WTC11 (cell line): ENCODE data around the gene AMY2B. TPM values are rescaled to one million over a fixed set of nuclear protein-coding genes. Genes with fewer than 3 reads are reported as not detected.
"Not testable (repeated sequence)": the region's sequence is repeated elsewhere in the genome, so short reads cannot be mapped to it uniquely, and the experiment has no call there.

Experiments used
- ATAC-seq: fragments of 200-7000 bp; cut with Tn5 transposase; 2 replicates; pipeline ENCODE4 v1.10.0; 2021; ENCODE audit warnings: mild to moderate bottlenecking, moderate library complexity
- CTCF ChIA-PET: fragments of 300-600 bp; sonication (Branson Sonifier 250); formaldehyde crosslinking; loops from one replicate; lab custom pipeline; 2021; ENCODE audit warnings: antibody characterized with exemption; lab: Charles Lee
- POLR2A ChIA-PET: fragments of 350-600 bp; sonication (Branson Sonifier 250); formaldehyde crosslinking; loops from one replicate; lab custom pipeline; 2021; ENCODE audit warnings: antibody characterized with exemption; lab: Charles Lee
- DNase-seq: peaks from one replicate; pipeline ENCODE4 v3.0.0; 2021; ENCODE audit warnings: low spot score
- H3K27ac Mint-ChIP-seq: 2 replicates; pipeline ENCODE4 v1.8.0; 2021; ENCODE audit warnings: mixed read lengths
- H3K27me3 Mint-ChIP-seq: 2 replicates; pipeline ENCODE4 v1.8.0; 2021; ENCODE audit warnings: low read depth, mild to moderate bottlenecking, moderate library complexity, mixed read lengths
- H3K36me3 Mint-ChIP-seq: 2 replicates; pipeline ENCODE4 v1.8.0; 2021; ENCODE audit warnings: mixed read lengths
- H3K4me1 Mint-ChIP-seq: 2 replicates; pipeline ENCODE4 v1.8.0; 2022; ENCODE audit warnings: mixed read lengths
- H3K4me3 Mint-ChIP-seq: 2 replicates; pipeline ENCODE4 v1.8.0; 2021; ENCODE audit warnings: mild to moderate bottlenecking, moderate library complexity, mixed read lengths
- H3K9me3 Mint-ChIP-seq: 2 replicates; pipeline ENCODE4 v1.8.0; 2021; ENCODE audit warnings: mixed read lengths
- AFF4 ChIP-seq: sonication (generic); formaldehyde crosslinking; IDR thresholded peaks from 2 replicates; pipeline ENCODE4 v1.8.1; 2023; ENCODE audit warnings: mild to moderate bottlenecking, missing genetic modification reagents, borderline replicate concordance
- ARID4B ChIP-seq: sonication (generic); formaldehyde crosslinking; IDR thresholded peaks from 2 replicates; pipeline ENCODE4 v1.8.0; 2023; ENCODE audit warnings: missing genetic modification reagents, mild to moderate bottlenecking, borderline replicate concordance
- ATF3 ChIP-seq: sonication (generic); formaldehyde crosslinking; conservative IDR thresholded peaks from 2 replicates; pipeline ENCODE4 v1.8.1; 2022; ENCODE audit warnings: mild to moderate bottlenecking, missing genetic modification reagents
- ATF6 ChIP-seq: sonication (generic); formaldehyde crosslinking; IDR thresholded peaks from 2 replicates; pipeline ENCODE4 v1.8.1; 2023; ENCODE audit warnings: mild to moderate bottlenecking, missing genetic modification reagents
- CDX4 ChIP-seq: fragments of 250-450 bp; sonication (Bioruptor Pico); IDR thresholded peaks from 2 replicates; pipeline ENCODE4 v1.9.0; 2021; ENCODE audit warnings: moderate library complexity, mild to moderate bottlenecking, inconsistent platforms, borderline replicate concordance
- E2F1 ChIP-seq: sonication (generic); formaldehyde crosslinking; IDR thresholded peaks from 2 replicates; pipeline ENCODE4 v1.8.0; 2022; ENCODE audit warnings: mild to moderate bottlenecking, missing genetic modification reagents
- FOXP1 ChIP-seq: sonication (generic); formaldehyde crosslinking; IDR thresholded peaks from 2 replicates; pipeline ENCODE4 v1.8.0; 2022; ENCODE audit warnings: missing genetic modification reagents, mild to moderate bottlenecking, moderate library complexity, borderline replicate concordance
- GRHL2 ChIP-seq: fragments of 250-450 bp; sonication (Bioruptor Pico); IDR thresholded peaks from 2 replicates; pipeline ENCODE4 v1.8.0; 2022; ENCODE audit warnings: mild to moderate bottlenecking, moderate library complexity; ENCODE audit not compliant: insufficient replicate concordance, severe bottlenecking
- IRF1 ChIP-seq: sonication (generic); formaldehyde crosslinking; IDR thresholded peaks from 2 replicates; pipeline ENCODE4 v1.8.0; 2023; ENCODE audit warnings: missing genetic modification reagents
- NR2C2 ChIP-seq: sonication (generic); formaldehyde crosslinking; IDR thresholded peaks from 2 replicates; pipeline ENCODE4 v1.8.0; 2022; ENCODE audit warnings: mild to moderate bottlenecking, missing genetic modification reagents
- SMAD3 ChIP-seq: sonication (generic); formaldehyde crosslinking; IDR thresholded peaks from 2 replicates; pipeline ENCODE4 v1.8.0; 2022; ENCODE audit warnings: missing genetic modification reagents, mild to moderate bottlenecking, borderline replicate concordance
- SMAD4 ChIP-seq: sonication (generic); formaldehyde crosslinking; IDR thresholded peaks from 2 replicates; pipeline ENCODE4 v1.8.0; 2022; ENCODE audit warnings: mild to moderate bottlenecking, missing genetic modification reagents
- ZBTB21 ChIP-seq: sonication (generic); formaldehyde crosslinking; IDR thresholded peaks from 2 replicates; pipeline ENCODE4 v1.8.1; 2023; ENCODE audit warnings: mild to moderate bottlenecking, missing genetic modification reagents, borderline replicate concordance
- ZNF317 ChIP-seq: sonication (generic); formaldehyde crosslinking; IDR thresholded peaks from 2 replicates; pipeline ENCODE4 v1.8.1; 2023; ENCODE audit warnings: low read depth, mild to moderate bottlenecking, moderate library complexity, missing genetic modification reagents, borderline replicate concordance
- ZNF532 ChIP-seq: fragments of 250-450 bp; sonication (Bioruptor Pico); IDR thresholded peaks from 2 replicates; pipeline ENCODE4 v1.9.0; 2021; ENCODE audit warnings: mild to moderate bottlenecking, borderline replicate concordance
- ZNF671 ChIP-seq: fragments of 250-450 bp; sonication (Bioruptor Pico); IDR thresholded peaks from 2 replicates; pipeline ENCODE4 v1.8.0; 2021; ENCODE audit warnings: mild to moderate bottlenecking
- total RNA-seq: library from RNA; stranded (reverse); gene quantifications from 3 replicates; pipeline ENCODE4 v1.2.3, GENCODE V29; 2021

The AMY2B gene
- total RNA-seq, 1 experiment from 2014 or later: 2.7 TPM

GRCh38 chr1:103576065-103576464 is 4.7 kb downstream of the AMY2B start:
- DNase-seq (no peak), ATAC-seq (no peak)
- TF ChIP-seq SMAD4 (CRISPR knock-in tag) (no peak), ZNF317 (CRISPR knock-in tag) (no peak), NR2C2 (CRISPR knock-in tag) (no peak), ZNF532 (CRISPR knock-in tag) (no peak), ARID4B (CRISPR knock-in tag) (no peak), ZBTB21 (CRISPR knock-in tag) (no peak), ATF6 (no peak), GRHL2 (CRISPR knock-in tag) (no peak), ZNF671 (CRISPR knock-in tag) (no peak), CDX4 (CRISPR knock-in tag) (no peak), FOXP1 (no peak), IRF1 (CRISPR knock-in tag) (no peak), SMAD3 (CRISPR knock-in tag) (no peak), ATF3 (CRISPR knock-in tag) (no peak), E2F1 (CRISPR knock-in tag) (no peak), AFF4 (CRISPR knock-in tag) (no peak)
- ChIA-PET CTCF (interaction anchor here (0.6 kb wide), 1 partner anchor 975 kb away, joined by 3 read pairs; no protein-coding TSS in a partner anchor), POLR2A (no interaction called here)
- Mint-ChIP-seq H3K4me1 (no peaks in the 10 kb centered on the region), H3K36me3 (no peaks in the 10 kb centered on the region), H3K4me3 (no peak overlapping the region), H3K9me3 (no peaks in the 10 kb centered on the region), H3K27me3 (no peaks in the 10 kb centered on the region), H3K27ac (no peak overlapping the region)

GRCh38 chr1:103576784-103577183 is 5.4 kb downstream of the AMY2B start:
- DNase-seq, ATAC-seq, H3K9me3 Mint-ChIP-seq, H3K4me3 Mint-ChIP-seq, POLR2A ChIA-PET, H3K27ac Mint-ChIP-seq, H3K36me3 Mint-ChIP-seq, H3K27me3 Mint-ChIP-seq, H3K4me1 Mint-ChIP-seq, CTCF ChIA-PET: not testable (repeated sequence)
